ENCODE data around the gene LGALS7. TPM values are rescaled to one million over a fixed set of nuclear protein-coding genes. Genes with fewer than 3 reads are reported as not detected.
"Not testable (repeated sequence)": the region's sequence is repeated elsewhere in the genome, so short reads cannot be mapped to it uniquely, and the experiment has no call there.

The LGALS7 gene
- total RNA-seq, 1 experiment from 2014 or later = not detected

GRCh38 chr19:38785187-38785699 lies 11.9 kb upstream of the LGALS7 start:
- no peak for ATAC-seq
- TF ChIP-seq SIN3A (IDR thresholded peaks at IDR 0.05; ENCODE audit: borderline replicate concordance, insufficient read depth, low read depth, low read length) = no peak
- TF ChIP-seq REST (IDR thresholded peaks at IDR 0.05; ENCODE audit: insufficient read depth in 1 of 2, low read depth in 2 of 2, low read length in 1 of 2) = no peak
- TF ChIP-seq TCF7L2 (IDR thresholded peaks at IDR 0.05; ENCODE audit: low read depth, low read length) = no peak
- no peak for TF ChIP-seq POLR2AphosphoS5 (IDR thresholded peaks at IDR 0.05; ENCODE audit: low read depth, low read length)
- TF ChIP-seq CTCF (IDR thresholded peaks at IDR 0.05) = no peak
- Histone ChIP-seq H3K4me1 (ENCODE audit: control insufficient read depth, insufficient read depth, low read length) (peaks cover 9% of the 10 kb centered on the region), H3K27ac (ENCODE audit: low read length) (no peak overlapping the region), H3K36me3 (ENCODE audit: control insufficient read depth, insufficient read depth, low read length) (no peaks in the 10 kb centered on the region), H3K27me3 (ENCODE audit: control insufficient read depth, insufficient read depth, low read length) (no peaks in the 10 kb centered on the region), H3K4me3 (ENCODE audit: low read depth in 2 of 2, low read length in 2 of 2) (no peak overlapping the region), H3K9me3 (ENCODE audit: control insufficient read depth, insufficient read depth, low read depth, low read length) (no peaks in the 10 kb centered on the region)
- BruUV-seq (replicated peaks) = no TSS peak
- ChIA-PET POLR2A (interaction anchor here (0.6 kb wide), 1 partner anchor 64 kb away, joined by 3 read pairs; no protein-coding TSS in a partner anchor), CTCF (interaction anchor here (0.6 kb wide), 1 partner anchor 72 kb away, joined by 4 read pairs; no protein-coding TSS in a partner anchor)
- intact Hi-C loops (cut with micrococcal nuclease; ENCODE audit: unreplicated experiment) (no loop called here), in situ Hi-C loops (cut with HindIII; ENCODE audit: low pct_unique_long_range_greater_than_20kb, low sequenced_read_pairs) (loop anchor here (25.0 kb wide), 1 partner anchor 1002 kb away; the partner anchor contains the start of gene LEUTX)
- DNase-seq (ENCODE audit: low read depth, low spot score) = no peak

GRCh38 chr19:38784224-38784623 lies 10.9 kb upstream of the LGALS7 start:
- DNase-seq (ENCODE audit: low read depth, low spot score) = no peak
- H3K9me3 ChIP-seq (ENCODE audit: control insufficient read depth, insufficient read depth, low read depth, low read length) = no peaks in the 10 kb centered on the region
- no peak for ATAC-seq
- CTCF ChIA-PET = interaction anchor here (1.0 kb wide), 1 partner anchor 14 kb away, joined by 4 read pairs; no protein-coding TSS in a partner anchor
- no peak overlapping the region for H3K4me3 ChIP-seq (ENCODE audit: low read depth in 2 of 2, low read length in 2 of 2)
- no peaks in the 10 kb centered on the region for H3K27me3 ChIP-seq (ENCODE audit: control insufficient read depth, insufficient read depth, low read length)
- no peak overlapping the region for H3K27ac ChIP-seq (ENCODE audit: low read length)
- BruUV-seq (replicated peaks) = no TSS peak
- in situ Hi-C loops (cut with HindIII; ENCODE audit: low pct_unique_long_range_greater_than_20kb, low sequenced_read_pairs) = loop anchor here (25.0 kb wide), 1 partner anchor 1003 kb away; the partner anchor contains the start of gene LEUTX
- POLR2A ChIA-PET = interaction anchor here (0.6 kb wide), 1 partner anchor 153 kb away, joined by 15 read pairs; no protein-coding TSS in a partner anchor
- H3K36me3 ChIP-seq (ENCODE audit: control insufficient read depth, insufficient read depth, low read length) = no peaks in the 10 kb centered on the region
- intact Hi-C loops (cut with micrococcal nuclease; ENCODE audit: unreplicated experiment) = no loop called here
- H3K4me1 ChIP-seq (ENCODE audit: control insufficient read depth, insufficient read depth, low read length) = peaks cover 9% of the 10 kb centered on the region
- TF ChIP-seq TCF7L2 (IDR thresholded peaks at IDR 0.05; ENCODE audit: low read depth, low read length) (no peak), POLR2AphosphoS5 (IDR thresholded peaks at IDR 0.05; ENCODE audit: low read depth, low read length) (no peak), REST (IDR thresholded peaks at IDR 0.05; ENCODE audit: insufficient read depth in 1 of 2, low read depth in 2 of 2, low read length in 1 of 2) (no peak), CTCF (IDR thresholded peaks at IDR 0.05) (no peak), SIN3A (IDR thresholded peaks at IDR 0.05; ENCODE audit: borderline replicate concordance, insufficient read depth, low read depth, low read length) (no peak)

GRCh38 chr19:38782212-38782611 lies 8.9 kb upstream of the LGALS7 start:
- in situ Hi-C loops (cut with HindIII; ENCODE audit: low pct_unique_long_range_greater_than_20kb, low sequenced_read_pairs) = loop anchor here (25.0 kb wide), 1 partner anchor 1005 kb away; the partner anchor contains the start of gene LEUTX
- H3K4me3 ChIP-seq (ENCODE audit: low read depth in 2 of 2, low read length in 2 of 2); ATAC-seq; H3K27ac ChIP-seq (ENCODE audit: low read length); intact Hi-C loops (cut with micrococcal nuclease; ENCODE audit: unreplicated experiment); H3K27me3 ChIP-seq (ENCODE audit: control insufficient read depth, insufficient read depth, low read length); BruUV-seq (replicated peaks); H3K4me1 ChIP-seq (ENCODE audit: control insufficient read depth, insufficient read depth, low read length); H3K36me3 ChIP-seq (ENCODE audit: control insufficient read depth, insufficient read depth, low read length); DNase-seq (ENCODE audit: low read depth, low spot score); H3K9me3 ChIP-seq (ENCODE audit: control insufficient read depth, insufficient read depth, low read depth, low read length): not testable (repeated sequence)
- CTCF ChIA-PET = interaction anchor here (0.7 kb wide), 1 partner anchor 96 kb away, joined by 6 read pairs; the partner anchor contains the start of gene RINL
- POLR2A ChIA-PET = interaction anchor here (1.2 kb wide), 1 partner anchor 114 kb away, joined by 10 read pairs; no protein-coding TSS in a partner anchor
